ENCODE measurements around the gene ADGRL3.

DNA sequence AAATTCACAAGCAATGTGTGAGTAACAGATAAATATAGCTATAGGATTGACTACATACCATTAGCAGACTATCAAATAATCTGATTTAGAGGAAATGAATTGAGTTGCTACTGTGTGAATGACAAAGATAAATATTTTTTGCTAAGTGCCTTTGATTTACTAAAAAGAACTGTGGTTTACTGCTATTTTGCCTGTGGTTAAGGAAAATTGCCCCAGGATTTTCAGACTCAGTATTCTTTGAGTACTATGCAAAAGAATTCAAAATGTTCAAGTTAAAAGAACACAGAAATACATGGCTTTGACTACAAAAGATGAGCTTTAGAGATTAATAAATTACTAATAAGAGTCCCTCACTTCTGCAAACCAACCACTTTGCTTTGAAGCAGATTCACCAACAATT is 853.8 kb downstream of the ADGRL3 start:
- TF ChIP-seq, protein P1, sequence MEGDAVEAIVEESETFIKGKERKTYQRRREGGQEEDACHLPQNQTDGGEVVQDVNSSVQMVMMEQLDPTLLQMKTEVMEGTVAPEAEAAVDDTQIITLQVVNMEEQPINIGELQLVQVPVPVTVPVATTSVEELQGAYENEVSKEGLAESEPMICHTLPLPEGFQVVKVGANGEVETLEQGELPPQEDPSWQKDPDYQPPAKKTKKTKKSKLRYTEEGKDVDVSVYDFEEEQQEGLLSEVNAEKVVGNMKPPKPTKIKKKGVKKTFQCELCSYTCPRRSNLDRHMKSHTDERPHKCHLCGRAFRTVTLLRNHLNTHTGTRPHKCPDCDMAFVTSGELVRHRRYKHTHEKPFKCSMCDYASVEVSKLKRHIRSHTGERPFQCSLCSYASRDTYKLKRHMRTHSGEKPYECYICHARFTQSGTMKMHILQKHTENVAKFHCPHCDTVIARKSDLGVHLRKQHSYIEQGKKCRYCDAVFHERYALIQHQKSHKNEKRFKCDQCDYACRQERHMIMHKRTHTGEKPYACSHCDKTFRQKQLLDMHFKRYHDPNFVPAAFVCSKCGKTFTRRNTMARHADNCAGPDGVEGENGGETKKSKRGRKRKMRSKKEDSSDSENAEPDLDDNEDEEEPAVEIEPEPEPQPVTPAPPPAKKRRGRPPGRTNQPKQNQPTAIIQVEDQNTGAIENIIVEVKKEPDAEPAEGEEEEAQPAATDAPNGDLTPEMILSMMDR (conservative IDR thresholded peaks at IDR 0.05 in 1 of 2, IDR thresholded peaks at IDR 0.05 in 1 of 2; ENCODE audit: low read depth in 1 of 2, low read length in 2 of 2) = no peak
- TF ChIP-seq EZH2 (IDR thresholded peaks at IDR 0.05; ENCODE audit: low read length, missing control alignments) = no peak
